Measurements from ENCODE around the gene LATS2.
A peak's percentile ranks its signal among the peaks of the same experiment; 100 is the strongest.

GRCh38 chr13:21014502-21015170 is 46.8 kb downstream of the LATS2 start:
- TF ChIP-seq, protein P1, sequence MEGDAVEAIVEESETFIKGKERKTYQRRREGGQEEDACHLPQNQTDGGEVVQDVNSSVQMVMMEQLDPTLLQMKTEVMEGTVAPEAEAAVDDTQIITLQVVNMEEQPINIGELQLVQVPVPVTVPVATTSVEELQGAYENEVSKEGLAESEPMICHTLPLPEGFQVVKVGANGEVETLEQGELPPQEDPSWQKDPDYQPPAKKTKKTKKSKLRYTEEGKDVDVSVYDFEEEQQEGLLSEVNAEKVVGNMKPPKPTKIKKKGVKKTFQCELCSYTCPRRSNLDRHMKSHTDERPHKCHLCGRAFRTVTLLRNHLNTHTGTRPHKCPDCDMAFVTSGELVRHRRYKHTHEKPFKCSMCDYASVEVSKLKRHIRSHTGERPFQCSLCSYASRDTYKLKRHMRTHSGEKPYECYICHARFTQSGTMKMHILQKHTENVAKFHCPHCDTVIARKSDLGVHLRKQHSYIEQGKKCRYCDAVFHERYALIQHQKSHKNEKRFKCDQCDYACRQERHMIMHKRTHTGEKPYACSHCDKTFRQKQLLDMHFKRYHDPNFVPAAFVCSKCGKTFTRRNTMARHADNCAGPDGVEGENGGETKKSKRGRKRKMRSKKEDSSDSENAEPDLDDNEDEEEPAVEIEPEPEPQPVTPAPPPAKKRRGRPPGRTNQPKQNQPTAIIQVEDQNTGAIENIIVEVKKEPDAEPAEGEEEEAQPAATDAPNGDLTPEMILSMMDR (tag by site-specific recombination; IDR thresholded peaks at IDR 0.05) = no peak
- no peak for TF ChIP-seq ZNF76 (tag by site-specific recombination; IDR thresholded peaks at IDR 0.05; ENCODE audit: borderline replicate concordance, low read depth)
- TF ChIP-seq GLIS2 (tag by site-specific recombination; IDR thresholded peaks at IDR 0.05) = peak; percentile 69
- TF ChIP-seq, protein P2, sequence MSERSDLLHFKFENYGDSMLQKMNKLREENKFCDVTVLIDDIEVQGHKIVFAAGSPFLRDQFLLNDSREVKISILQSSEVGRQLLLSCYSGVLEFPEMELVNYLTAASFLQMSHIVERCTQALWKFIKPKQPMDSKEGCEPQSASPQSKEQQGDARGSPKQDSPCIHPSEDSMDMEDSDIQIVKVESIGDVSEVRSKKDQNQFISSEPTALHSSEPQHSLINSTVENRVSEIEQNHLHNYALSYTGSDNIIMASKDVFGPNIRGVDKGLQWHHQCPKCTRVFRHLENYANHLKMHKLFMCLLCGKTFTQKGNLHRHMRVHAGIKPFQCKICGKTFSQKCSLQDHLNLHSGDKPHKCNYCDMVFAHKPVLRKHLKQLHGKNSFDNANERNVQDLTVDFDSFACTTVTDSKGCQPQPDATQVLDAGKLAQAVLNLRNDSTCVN (tag by site-specific recombination; optimal IDR thresholded peaks at IDR 0.05) = no peak
- TF ChIP-seq ZNF701 (tag by site-specific recombination; IDR thresholded peaks at IDR 0.05) = no peak
- TF ChIP-seq ZNF175 (tag by site-specific recombination; IDR thresholded peaks at IDR 0.05) = no peak
- TF ChIP-seq ZNF549 (tag by site-specific recombination; IDR thresholded peaks at IDR 0.05) = no peak
- no peak for TF ChIP-seq YY2 (tag by site-specific recombination; IDR thresholded peaks at IDR 0.05)
- peak; percentile 61 for TF ChIP-seq ZNF692 (tag by site-specific recombination; IDR thresholded peaks at IDR 0.05)
- TF ChIP-seq, protein P3, sequence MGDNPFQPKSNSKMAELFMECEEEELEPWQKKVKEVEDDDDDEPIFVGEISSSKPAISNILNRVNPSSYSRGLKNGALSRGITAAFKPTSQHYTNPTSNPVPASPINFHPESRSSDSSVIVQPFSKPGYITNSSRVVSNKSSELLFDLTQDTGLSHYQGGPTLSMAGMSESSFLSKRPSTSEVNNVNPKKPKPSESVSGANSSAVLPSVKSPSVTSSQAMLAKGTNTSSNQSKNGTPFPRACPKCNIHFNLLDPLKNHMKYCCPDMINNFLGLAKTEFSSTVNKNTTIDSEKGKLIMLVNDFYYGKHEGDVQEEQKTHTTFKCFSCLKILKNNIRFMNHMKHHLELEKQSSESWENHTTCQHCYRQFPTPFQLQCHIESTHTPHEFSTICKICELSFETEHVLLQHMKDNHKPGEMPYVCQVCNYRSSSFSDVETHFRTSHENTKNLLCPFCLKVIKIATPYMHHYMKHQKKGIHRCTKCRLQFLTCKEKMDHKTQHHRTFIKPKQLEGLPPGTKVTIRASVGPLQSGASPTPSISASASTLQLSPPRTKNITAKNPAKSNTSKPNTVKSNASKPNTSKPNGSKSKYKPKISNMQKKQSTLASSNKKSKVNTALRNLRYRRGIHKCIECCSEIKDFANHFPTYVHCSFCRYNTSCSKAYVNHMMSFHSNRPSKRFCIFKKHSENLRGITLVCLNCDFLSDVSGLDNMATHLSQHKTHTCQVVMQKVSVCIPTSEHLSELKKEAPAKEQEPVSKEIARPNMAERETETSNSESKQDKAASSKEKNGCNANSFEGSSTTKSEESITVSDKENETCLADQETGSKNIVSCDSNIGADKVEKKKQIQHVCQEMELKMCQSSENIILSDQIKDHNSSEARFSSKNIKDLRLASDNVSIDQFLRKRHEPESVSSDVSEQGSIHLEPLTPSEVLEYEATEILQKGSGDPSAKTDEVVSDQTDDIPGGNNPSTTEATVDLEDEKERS (tag by site-specific recombination; IDR thresholded peaks at IDR 0.05) = no peak
- no peak for TF ChIP-seq ZNF280C (tag by site-specific recombination; IDR thresholded peaks at IDR 0.05)
- TF ChIP-seq ZNF341 (tag by site-specific recombination; IDR thresholded peaks at IDR 0.05; ENCODE audit: low read depth) = no peak
- TF ChIP-seq YY1 (tag by site-specific recombination; IDR thresholded peaks at IDR 0.05) = no peak

Data from HEK293 (cell line).